ENCODE measurements around the gene RUNX2. TPM values are rescaled to one million over a fixed set of nuclear protein-coding genes. Genes with fewer than 3 reads are reported as not detected.

RUNX2 gene
- total and polyA plus RNA-seq, 8 donors: 2.5 to 5.9 (median 3.0) TPM

DNA sequence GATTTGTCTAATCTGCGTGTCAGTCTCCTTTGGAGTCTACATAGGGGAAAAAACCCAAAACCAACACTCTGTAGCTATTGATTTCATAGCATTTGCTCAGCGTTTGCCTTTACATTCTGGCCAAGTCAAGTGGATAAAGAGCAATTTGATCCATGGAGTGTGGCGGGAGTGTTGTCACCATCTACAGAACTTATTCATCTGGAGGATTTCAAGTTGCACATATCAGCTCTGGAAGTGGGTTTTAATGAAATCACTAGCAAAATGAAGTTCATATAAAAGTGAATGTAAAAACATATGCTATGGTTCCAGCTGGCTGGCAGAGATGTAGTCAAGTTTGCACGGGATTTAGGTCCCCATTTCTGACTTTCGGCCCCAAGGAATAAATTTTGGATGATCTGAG lies 269.3 kb downstream of the RUNX2 start:
- TF ChIP-seq, protein P1, sequence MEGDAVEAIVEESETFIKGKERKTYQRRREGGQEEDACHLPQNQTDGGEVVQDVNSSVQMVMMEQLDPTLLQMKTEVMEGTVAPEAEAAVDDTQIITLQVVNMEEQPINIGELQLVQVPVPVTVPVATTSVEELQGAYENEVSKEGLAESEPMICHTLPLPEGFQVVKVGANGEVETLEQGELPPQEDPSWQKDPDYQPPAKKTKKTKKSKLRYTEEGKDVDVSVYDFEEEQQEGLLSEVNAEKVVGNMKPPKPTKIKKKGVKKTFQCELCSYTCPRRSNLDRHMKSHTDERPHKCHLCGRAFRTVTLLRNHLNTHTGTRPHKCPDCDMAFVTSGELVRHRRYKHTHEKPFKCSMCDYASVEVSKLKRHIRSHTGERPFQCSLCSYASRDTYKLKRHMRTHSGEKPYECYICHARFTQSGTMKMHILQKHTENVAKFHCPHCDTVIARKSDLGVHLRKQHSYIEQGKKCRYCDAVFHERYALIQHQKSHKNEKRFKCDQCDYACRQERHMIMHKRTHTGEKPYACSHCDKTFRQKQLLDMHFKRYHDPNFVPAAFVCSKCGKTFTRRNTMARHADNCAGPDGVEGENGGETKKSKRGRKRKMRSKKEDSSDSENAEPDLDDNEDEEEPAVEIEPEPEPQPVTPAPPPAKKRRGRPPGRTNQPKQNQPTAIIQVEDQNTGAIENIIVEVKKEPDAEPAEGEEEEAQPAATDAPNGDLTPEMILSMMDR (IDR thresholded peaks at IDR 0.05): no peak
- Histone ChIP-seq H3K27ac (no peak overlapping the region), H3K27me3 (no peaks in the 10 kb centered on the region), H3K4me3 (no peak overlapping the region), H3K4me1 (no peaks in the 10 kb centered on the region), H3K9me3 (peaks cover 0 to 8% of the 10 kb centered on the region in 2 donors), H3K36me3 (no peaks in the 10 kb centered on the region)
- no peak for ATAC-seq
- DNase-seq: peak in 1 of 4 donors; percentile 36
- intact Hi-C loops (cut with DNase I): no loop called here

GRCh38 chr6:45599053-45599452 lies 270.9 kb downstream of the RUNX2 start:
- Histone ChIP-seq H3K9me3 (peaks cover 0 to 15% of the 10 kb centered on the region in 2 donors), H3K27ac (no peak overlapping the region), H3K4me3 (no peak overlapping the region), H3K27me3 (no peaks in the 10 kb centered on the region), H3K4me1 (no peaks in the 10 kb centered on the region), H3K36me3 (no peaks in the 10 kb centered on the region)
- ATAC-seq: no peak
- intact Hi-C loops (cut with DNase I): no loop called here
- TF ChIP-seq, protein P1 (IDR thresholded peaks at IDR 0.05): no peak
- no peak for DNase-seq

DNA sequence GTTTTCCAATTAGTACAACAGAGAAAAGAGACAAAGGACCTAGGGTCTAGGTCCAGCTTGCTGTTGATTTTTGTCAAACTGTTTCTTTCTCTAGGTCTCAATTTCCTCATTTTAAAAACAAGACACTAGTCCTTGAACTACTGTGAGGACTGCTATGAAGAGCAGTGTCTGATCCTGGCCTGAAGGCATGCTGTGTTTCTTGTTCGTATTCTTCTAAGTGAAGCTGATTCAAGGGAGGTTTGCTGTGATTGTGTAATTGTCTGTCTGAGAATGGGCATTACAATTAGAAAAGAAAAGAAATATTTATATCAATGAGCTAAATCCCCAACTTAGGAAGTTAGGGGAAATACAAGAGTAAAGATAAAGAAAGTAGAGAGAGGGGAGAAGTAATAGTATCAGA lies 277.8 kb downstream of the RUNX2 start:
- intact Hi-C loops (cut with DNase I): no loop called here
- ATAC-seq: no peak
- peaks cover 0 to 10% of the 10 kb centered on the region in 2 donors for H3K9me3 ChIP-seq
- TF ChIP-seq, protein P1 (IDR thresholded peaks at IDR 0.05): no peak
- no peak overlapping the region for H3K4me3 ChIP-seq
- no peaks in the 10 kb centered on the region for H3K27me3 ChIP-seq
- no peaks in the 10 kb centered on the region for H3K4me1 ChIP-seq
- no peak for DNase-seq
- H3K27ac ChIP-seq: no peak overlapping the region
- H3K36me3 ChIP-seq: no peaks in the 10 kb centered on the region

- intact Hi-C loops (cut with DNase I): no loop called here
- no peak overlapping the region for H3K4me3 ChIP-seq
- no peaks in the 10 kb centered on the region for H3K27me3 ChIP-seq
- no peak for DNase-seq
- no peak overlapping the region for H3K27ac ChIP-seq
- TF ChIP-seq, protein P1 (IDR thresholded peaks at IDR 0.05): no peak
- peaks cover 0 to 10% of the 10 kb centered on the region in 2 donors for H3K9me3 ChIP-seq
- ATAC-seq: no peak
- no peaks in the 10 kb centered on the region for H3K36me3 ChIP-seq
- H3K4me1 ChIP-seq: no peaks in the 10 kb centered on the region
These were observed 278.8 kb downstream of the RUNX2 start for GRCh38 chr6:45606831-45607400.

DNA sequence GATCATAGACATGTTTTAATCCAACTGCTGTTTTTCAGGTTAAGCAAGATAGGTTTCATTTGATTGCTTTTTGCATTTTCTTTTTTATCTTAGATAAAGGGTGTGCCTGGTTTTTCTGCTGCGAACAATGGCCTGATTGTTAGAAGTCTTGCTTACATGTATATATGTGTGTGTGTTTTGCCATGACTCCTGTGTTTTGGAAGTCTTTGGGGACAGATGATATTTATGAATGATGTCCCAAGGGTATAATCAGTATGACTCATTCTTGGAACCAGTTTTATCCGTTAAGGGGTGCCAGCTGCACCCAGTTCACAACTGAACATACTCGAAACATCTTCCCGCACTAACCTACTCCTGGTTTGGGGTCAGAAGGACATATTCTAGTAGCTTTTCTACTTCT lies 279.7 kb downstream of the RUNX2 start:
- DNase-seq: no peak
- no peak for ATAC-seq
- Histone ChIP-seq H3K27ac (no peak overlapping the region), H3K36me3 (no peaks in the 10 kb centered on the region), H3K27me3 (no peaks in the 10 kb centered on the region), H3K4me3 (no peak overlapping the region), H3K4me1 (no peaks in the 10 kb centered on the region), H3K9me3 (peaks cover 0 to 10% of the 10 kb centered on the region in 2 donors)
- intact Hi-C loops (cut with DNase I): no loop called here
- TF ChIP-seq, protein P1 (IDR thresholded peaks at IDR 0.05): no peak
